PC-9 (cell line): ENCODE measurements around the gene PIP5K1A. TPM values are rescaled to one million over a fixed set of nuclear protein-coding genes. Genes with fewer than 3 reads are reported as not detected.

Source experiments
- BruUV-seq: library from RNA; stranded (reverse); fragments of 400-500 nt; replicated peaks from 2 replicates; lab custom pipeline; 2021; lab: Mats Ljungman, UMichigan
- CTCF ChIA-PET: fragments of 300-600 bp; sonication (Branson Sonifier 250); formaldehyde crosslinking; loops from one replicate; lab custom pipeline; 2022; ENCODE audit warnings: antibody characterized with exemption; lab: Charles Lee
- POLR2A ChIA-PET: fragments of 300-600 bp; sonication (Branson Sonifier 250); formaldehyde crosslinking; loops from one replicate; lab custom pipeline; 2022; ENCODE audit warnings: antibody characterized with exemption; ENCODE audit not compliant: unreplicated experiment; lab: Charles Lee
- DNase-seq, 2 experiments: peaks; one replicate each; pipeline versions ENCODE4 v3.0.0 to v3.0.0-alpha.2; 2015 to 2022; ENCODE audit warnings: mixed read lengths in 1 of 2
- H2AFZ ChIP-seq: fragments of 200-600 bp; sonication (generic); 2 replicates; pipeline ENCODE4 v1.8.1; 2017; ENCODE audit warnings: antibody characterized with exemption
- H3F3A ChIP-seq: fragments of 200-600 bp; sonication (generic); 2 replicates; pipeline ENCODE4 v1.8.1; 2017; ENCODE audit warnings: antibody characterized with exemption, mild to moderate bottlenecking, low read depth; ENCODE audit not compliant: insufficient read depth
- H3K27ac ChIP-seq: fragments of 200-600 bp; sonication (generic); 2 replicates; pipeline ENCODE4 v1.6.1; 2016; ENCODE audit warnings: mixed run types
- H3K27me3 ChIP-seq: fragments of 200-600 bp; sonication (generic); 2 replicates; pipeline ENCODE4 v1.6.1; 2016; ENCODE audit warnings: low read depth, mixed run types; ENCODE audit not compliant: insufficient read depth
- H3K36me3 ChIP-seq: fragments of 200-600 bp; sonication (generic); 2 replicates; pipeline ENCODE4 v1.6.1; 2016; ENCODE audit warnings: low read depth, mixed run types
- H3K4me1 ChIP-seq: fragments of 200-600 bp; sonication (generic); replicated peaks from 2 replicates; pipeline ENCODE4 v1.6.1; 2016; ENCODE audit warnings: mixed run types; ENCODE audit not compliant: insufficient read depth
- H3K4me2 ChIP-seq: fragments of 200-600 bp; sonication (generic); 2 replicates; pipeline ENCODE4 v1.6.1; 2017; ENCODE audit warnings: mixed run types
- H3K4me3 ChIP-seq: fragments of 200-600 bp; sonication (generic); 2 replicates; pipeline ENCODE4 v1.6.1; 2016; ENCODE audit warnings: mixed run types
- H3K79me2 ChIP-seq: fragments of 200-600 bp; sonication (generic); 2 replicates; pipeline ENCODE4 v1.6.1; 2017; ENCODE audit warnings: low read depth, mixed run types
- H3K9me2 ChIP-seq: fragments of 200-600 bp; sonication (generic); 2 replicates; pipeline ENCODE4 v1.8.1; 2017; ENCODE audit warnings: mild to moderate bottlenecking; ENCODE audit not compliant: insufficient read depth
- H3K9me3 ChIP-seq: fragments of 200-600 bp; sonication (generic); 2 replicates; pipeline ENCODE4 v1.8.1; 2016; ENCODE audit warnings: low read depth; ENCODE audit not compliant: insufficient read depth
- H4K20me1 ChIP-seq: fragments of 200-600 bp; sonication (generic); 2 replicates; pipeline ENCODE4 v1.8.1; 2017; ENCODE audit not compliant: insufficient read depth
- CTCF ChIP-seq: fragments of 200-600 bp; sonication (generic); conservative IDR thresholded peaks from 2 replicates; pipeline ENCODE4 v1.6.1; 2017; ENCODE audit warnings: mixed run types, antibody characterized with exemption, mild to moderate bottlenecking, moderate library complexity
- EZH2 ChIP-seq: fragments of 200-600 bp; sonication (generic); IDR thresholded peaks from 2 replicates; pipeline ENCODE4 v1.8.0; 2017; ENCODE audit warnings: antibody characterized with exemption, low read depth
- intact Hi-C: fragments of 100-400 bp; cut with micrococcal nuclease; formaldehyde crosslinking; loops from one replicate; pipeline ENCODE4 v1.10.0; 2022; ENCODE audit not compliant: unreplicated experiment
- total RNA-seq: library from RNA; stranded (reverse); gene quantifications from 2 replicates; pipeline ENCODE4 v1.2.3, GENCODE V29; 2021

The PIP5K1A gene
- total RNA-seq, 1 experiment from 2014 or later, result 69.7 TPM

DNA sequence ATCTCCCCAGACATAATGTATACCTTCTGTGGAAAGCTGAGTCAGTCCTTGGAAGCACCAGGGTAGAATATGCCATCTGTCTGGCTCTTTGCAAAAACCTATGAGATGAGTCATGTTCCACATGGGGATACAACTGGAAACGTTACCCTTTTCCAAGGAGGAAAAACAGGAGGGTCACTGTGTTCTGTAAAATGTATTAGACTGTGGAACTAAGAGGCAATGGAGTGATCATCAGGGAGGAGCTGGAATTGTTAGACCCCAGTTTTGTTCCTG lies 40.1 kb downstream of the PIP5K1A start:
- H3K79me2 ChIP-seq, result no peaks in the 10 kb centered on the region
- no peak overlapping the region for H3K4me2 ChIP-seq
- no peak overlapping the region for H3K27ac ChIP-seq
- H3K9me2 ChIP-seq, result no peaks in the 10 kb centered on the region
- TF ChIP-seq CTCF (no peak), EZH2 (no peak)
- H3K4me3 ChIP-seq, result no peak overlapping the region
- H3K27me3 ChIP-seq, result no peaks in the 10 kb centered on the region
- POLR2A ChIA-PET, result no interaction called here
- intact Hi-C loops, result no loop called here
- no TSS peak for BruUV-seq
- H4K20me1 ChIP-seq, result no peaks in the 10 kb centered on the region; the same call in 1 of the 2 replicates
- peaks cover 9% of the 10 kb centered on the region; the same call in 1 of the 2 replicates for H3F3A ChIP-seq
- H3K4me1 ChIP-seq, result no peaks in the 10 kb centered on the region
- H2AFZ ChIP-seq, result no peak overlapping the region
- H3K9me3 ChIP-seq, result no peaks in the 10 kb centered on the region
- no peak for DNase-seq
- CTCF ChIA-PET, result no interaction called here
- peaks cover 68% of the 10 kb centered on the region for H3K36me3 ChIP-seq

DNA sequence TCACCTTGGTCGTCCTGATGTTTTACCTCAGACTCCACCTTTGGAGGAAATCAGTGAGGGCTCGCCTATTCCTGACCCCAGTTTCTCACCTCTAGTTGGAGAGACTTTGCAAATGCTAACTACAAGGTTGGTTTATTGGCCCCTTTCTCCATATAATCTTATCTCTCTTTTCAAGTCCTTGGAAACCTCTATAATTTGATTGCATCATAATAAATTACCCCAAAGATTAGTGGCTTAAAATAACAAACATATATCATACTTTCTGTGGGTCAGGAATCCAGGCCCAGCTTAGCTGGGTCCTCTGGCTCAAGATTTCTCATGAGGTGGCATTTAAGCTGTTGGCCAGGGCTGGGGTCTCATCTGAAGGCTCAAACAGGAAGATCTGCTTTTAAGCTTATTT lies 44.1 kb downstream of the PIP5K1A start:
- H3K4me3 ChIP-seq, result no peak overlapping the region
- no peak overlapping the region for H3K4me2 ChIP-seq
- no peak overlapping the region for H3K27ac ChIP-seq
- H3K4me1 ChIP-seq, result no peaks in the 10 kb centered on the region
- intact Hi-C loops, result no loop called here
- peaks cover 25% of the 10 kb centered on the region; the same call in 1 of the 2 replicates for H3F3A ChIP-seq
- H4K20me1 ChIP-seq, result no peaks in the 10 kb centered on the region
- no peak overlapping the region for H2AFZ ChIP-seq
- CTCF ChIA-PET, result no interaction called here
- no peaks in the 10 kb centered on the region for H3K27me3 ChIP-seq
- POLR2A ChIA-PET, result no interaction called here
- H3K79me2 ChIP-seq, result no peaks in the 10 kb centered on the region
- no peak for DNase-seq
- no peak for TF ChIP-seq CTCF
- no peak for TF ChIP-seq EZH2
- H3K36me3 ChIP-seq, result peaks cover 74% of the 10 kb centered on the region
- H3K9me2 ChIP-seq, result no peaks in the 10 kb centered on the region
- no peaks in the 10 kb centered on the region for H3K9me3 ChIP-seq
- no TSS peak for BruUV-seq

DNA sequence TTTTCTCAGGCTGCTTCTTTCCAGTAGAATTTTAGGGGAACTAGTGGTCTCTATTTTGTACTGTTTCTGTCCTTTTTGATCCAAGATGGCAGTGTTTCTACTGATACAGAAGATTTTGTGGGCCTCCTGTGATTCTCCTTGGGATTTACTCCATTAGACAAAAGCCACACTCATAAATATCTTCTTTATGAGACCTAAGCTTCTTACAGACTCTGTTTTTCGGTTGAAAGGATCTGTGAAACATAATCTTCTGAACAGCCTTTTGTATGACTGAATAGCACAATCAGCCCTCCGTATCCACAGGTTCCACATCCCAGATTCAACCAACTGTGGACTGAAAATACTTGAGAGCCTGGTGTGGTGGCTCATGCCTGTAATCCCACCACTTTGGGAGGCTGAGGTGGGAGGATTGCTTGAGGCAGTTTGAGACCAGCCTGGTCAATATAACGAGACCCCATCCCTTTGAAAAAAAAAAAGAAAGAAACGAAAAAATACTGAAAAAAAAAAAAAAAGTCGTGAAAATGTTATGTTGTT lies 45.4 kb downstream of the PIP5K1A start:
- Histone ChIP-seq H3F3A (peaks cover 33% of the 10 kb centered on the region; the same call in 1 of the 2 replicates), H3K79me2 (no peaks in the 10 kb centered on the region), H4K20me1 (no peaks in the 10 kb centered on the region), H2AFZ (no peak overlapping the region), H3K4me3 (no peak overlapping the region), H3K36me3 (peaks cover 69% of the 10 kb centered on the region), H3K4me1 (no peaks in the 10 kb centered on the region), H3K9me3 (no peaks in the 10 kb centered on the region), H3K9me2 (no peaks in the 10 kb centered on the region), H3K27me3 (no peaks in the 10 kb centered on the region), H3K27ac (no peak overlapping the region), H3K4me2 (no peak overlapping the region)
- no peak for DNase-seq
- intact Hi-C loops, result no loop called here
- CTCF ChIA-PET, result no interaction called here
- POLR2A ChIA-PET, result interaction anchor here (0.6 kb wide), 1 partner anchor 20 kb away, joined by 3 read pairs; no protein-coding TSS in a partner anchor
- TF ChIP-seq CTCF (no peak), EZH2 (no peak)
- BruUV-seq, result no TSS peak
